ENCODE measurements around the gene SPC25. TPM values are rescaled to one million over a fixed set of nuclear protein-coding genes. Genes with fewer than 3 reads are reported as not detected.

The SPC25 gene
- polyA plus RNA-seq, 1 donor: 7.4 TPM

GRCh38 chr2:168926621-168927386 lies 36.6 kb upstream of the SPC25 start:
- WGBS (ENCODE audit: insufficient coverage, low lambda C conversion rate): 71% methylated on average over 2 of the region's 3 CpGs
- H3K9me3 ChIP-seq (ENCODE audit: control insufficient read depth, low read depth, low read length): no peaks in the 10 kb centered on the region
- no peak overlapping the region for H3K27ac ChIP-seq (ENCODE audit: low read length)
- H3K27me3 ChIP-seq (ENCODE audit: control insufficient read depth, insufficient read depth, low read length): no peaks in the 10 kb centered on the region
- no peaks in the 10 kb centered on the region for H3K36me3 ChIP-seq (ENCODE audit: control insufficient read depth, insufficient read depth, low read length)
- peaks cover 4% of the 10 kb centered on the region for H3K4me1 ChIP-seq (ENCODE audit: control insufficient read depth, insufficient read depth, low read length)
- H3K4me3 ChIP-seq (ENCODE audit: low read length): no peak overlapping the region
- DNase-seq: no peak

GRCh38 chr2:168920504-168921157 lies 30.4 kb upstream of the SPC25 start:
- Histone ChIP-seq H3K27ac (ENCODE audit: low read length) (no peak overlapping the region), H3K36me3 (ENCODE audit: control insufficient read depth, insufficient read depth, low read length) (no peaks in the 10 kb centered on the region), H3K27me3 (ENCODE audit: control insufficient read depth, insufficient read depth, low read length) (no peaks in the 10 kb centered on the region), H3K4me3 (ENCODE audit: low read length) (no peak overlapping the region), H3K4me1 (ENCODE audit: control insufficient read depth, insufficient read depth, low read length) (no peaks in the 10 kb centered on the region), H3K9me3 (ENCODE audit: control insufficient read depth, low read depth, low read length) (no peaks in the 10 kb centered on the region)
- WGBS (ENCODE audit: insufficient coverage, low lambda C conversion rate): 29% methylated on average over 4 of the region's 4 CpGs
- DNase-seq: peak; percentile 11 to 14

GRCh38 chr2:168916331-168916675 lies 26.1 kb upstream of the SPC25 start:
- H3K27ac ChIP-seq (ENCODE audit: low read length): no peak overlapping the region
- H3K4me1 ChIP-seq (ENCODE audit: control insufficient read depth, insufficient read depth, low read length): no peaks in the 10 kb centered on the region
- no peak overlapping the region for H3K4me3 ChIP-seq (ENCODE audit: low read length)
- DNase-seq: no peak
- peaks cover 15% of the 10 kb centered on the region for H3K27me3 ChIP-seq (ENCODE audit: control insufficient read depth, insufficient read depth, low read length)
- no peaks in the 10 kb centered on the region for H3K36me3 ChIP-seq (ENCODE audit: control insufficient read depth, insufficient read depth, low read length)
- H3K9me3 ChIP-seq (ENCODE audit: control insufficient read depth, low read depth, low read length): peaks cover 2% of the 10 kb centered on the region
- WGBS (ENCODE audit: insufficient coverage, low lambda C conversion rate): 100% methylated on average over 2 of the region's 4 CpGs

- Histone ChIP-seq H3K4me1 (ENCODE audit: control insufficient read depth, insufficient read depth, low read length) (no peaks in the 10 kb centered on the region), H3K27ac (ENCODE audit: low read length) (no peak overlapping the region), H3K4me3 (ENCODE audit: low read length) (no peak overlapping the region), H3K36me3 (ENCODE audit: control insufficient read depth, insufficient read depth, low read length) (no peaks in the 10 kb centered on the region), H3K9me3 (ENCODE audit: control insufficient read depth, low read depth, low read length) (peaks cover 2% of the 10 kb centered on the region), H3K27me3 (ENCODE audit: control insufficient read depth, insufficient read depth, low read length) (peaks cover 15% of the 10 kb centered on the region)
- WGBS (ENCODE audit: insufficient coverage, low lambda C conversion rate): no CpG with 5 or more reads among the region's 3 CpGs
- no peak for DNase-seq
Measured at GRCh38 chr2:168915441-168916330, 25.5 kb upstream of the SPC25 start.

- Histone ChIP-seq H3K4me3 (ENCODE audit: low read length) (no peak overlapping the region), H3K36me3 (ENCODE audit: control insufficient read depth, insufficient read depth, low read length) (no peaks in the 10 kb centered on the region), H3K27ac (ENCODE audit: low read length) (no peak overlapping the region), H3K4me1 (ENCODE audit: control insufficient read depth, insufficient read depth, low read length) (no peaks in the 10 kb centered on the region), H3K27me3 (ENCODE audit: control insufficient read depth, insufficient read depth, low read length) (peaks cover 15% of the 10 kb centered on the region), H3K9me3 (ENCODE audit: control insufficient read depth, low read depth, low read length) (peaks cover 2% of the 10 kb centered on the region)
- DNase-seq: no peak
- no CpG with 5 or more reads among the region's 4 CpGs for WGBS (ENCODE audit: insufficient coverage, low lambda C conversion rate)
Measured at GRCh38 chr2:168913495-168913894, 23.3 kb upstream of the SPC25 start.

- no peaks in the 10 kb centered on the region for H3K36me3 ChIP-seq (ENCODE audit: control insufficient read depth, insufficient read depth, low read length)
- H3K27me3 ChIP-seq (ENCODE audit: control insufficient read depth, insufficient read depth, low read length): peaks cover 15% of the 10 kb centered on the region
- no peak overlapping the region for H3K27ac ChIP-seq (ENCODE audit: low read length)
- no CpG with 5 or more reads among the region's 21 CpGs for WGBS (ENCODE audit: insufficient coverage, low lambda C conversion rate)
- no peaks in the 10 kb centered on the region for H3K4me1 ChIP-seq (ENCODE audit: control insufficient read depth, insufficient read depth, low read length)
- peaks cover 2% of the 10 kb centered on the region for H3K9me3 ChIP-seq (ENCODE audit: control insufficient read depth, low read depth, low read length)
- H3K4me3 ChIP-seq (ENCODE audit: low read length): peak overlapping the region; percentile 9
- peak in 1 of 2 donors; percentile 20 for DNase-seq
Measured at GRCh38 chr2:168912901-168913369, 22.7 kb upstream of the SPC25 start.

- no peaks in the 10 kb centered on the region for H3K4me1 ChIP-seq (ENCODE audit: control insufficient read depth, insufficient read depth, low read length)
- no peak for DNase-seq
- 76% methylated on average over 3 of the region's 6 CpGs for WGBS (ENCODE audit: insufficient coverage, low lambda C conversion rate)
- H3K27me3 ChIP-seq (ENCODE audit: control insufficient read depth, insufficient read depth, low read length): peaks cover 15% of the 10 kb centered on the region
- peaks cover 2% of the 10 kb centered on the region for H3K9me3 ChIP-seq (ENCODE audit: control insufficient read depth, low read depth, low read length)
- H3K36me3 ChIP-seq (ENCODE audit: control insufficient read depth, insufficient read depth, low read length): no peaks in the 10 kb centered on the region
- H3K27ac ChIP-seq (ENCODE audit: low read length): no peak overlapping the region
- no peak overlapping the region for H3K4me3 ChIP-seq (ENCODE audit: low read length)
Measured at GRCh38 chr2:168912466-168912865, 22.2 kb upstream of the SPC25 start.

- Histone ChIP-seq H3K36me3 (ENCODE audit: control insufficient read depth, insufficient read depth, low read length) (no peaks in the 10 kb centered on the region), H3K4me1 (ENCODE audit: control insufficient read depth, insufficient read depth, low read length) (no peaks in the 10 kb centered on the region), H3K27me3 (ENCODE audit: control insufficient read depth, insufficient read depth, low read length) (peaks cover 15% of the 10 kb centered on the region), H3K27ac (ENCODE audit: low read length) (no peak overlapping the region), H3K4me3 (ENCODE audit: low read length) (no peak overlapping the region), H3K9me3 (ENCODE audit: control insufficient read depth, low read depth, low read length) (no peaks in the 10 kb centered on the region)
- DNase-seq: no peak
- WGBS (ENCODE audit: insufficient coverage, low lambda C conversion rate): no CpG with 5 or more reads among the region's 5 CpGs
Measured at GRCh38 chr2:168910330-168910729, 20.1 kb upstream of the SPC25 start.

- no peak for DNase-seq
- peaks cover 12% of the 10 kb centered on the region for H3K27me3 ChIP-seq (ENCODE audit: control insufficient read depth, insufficient read depth, low read length)
- WGBS (ENCODE audit: insufficient coverage, low lambda C conversion rate): 80% methylated on average over 1 of the region's 8 CpGs
Measured at GRCh38 chr2:168907940-168908662, 17.9 kb upstream of the SPC25 start.

GRCh38 chr2:168904358-168904757 lies 14.1 kb upstream of the SPC25 start:
- Histone ChIP-seq H3K9me3 (ENCODE audit: control insufficient read depth, low read depth, low read length) (no peaks in the 10 kb centered on the region), H3K27me3 (ENCODE audit: control insufficient read depth, insufficient read depth, low read length) (no peaks in the 10 kb centered on the region), H3K27ac (ENCODE audit: low read length) (no peak overlapping the region), H3K4me1 (ENCODE audit: control insufficient read depth, insufficient read depth, low read length) (no peaks in the 10 kb centered on the region), H3K4me3 (ENCODE audit: low read length) (no peak overlapping the region), H3K36me3 (ENCODE audit: control insufficient read depth, insufficient read depth, low read length) (no peaks in the 10 kb centered on the region)
- WGBS (ENCODE audit: insufficient coverage, low lambda C conversion rate): 100% methylated on average over 1 of the region's 3 CpGs
- no peak for DNase-seq

More at GRCh38 chr2:168907940-168908662, 17.9 kb upstream of the SPC25 start:
- no peaks in the 10 kb centered on the region for H3K9me3 ChIP-seq (ENCODE audit: control insufficient read depth, low read depth, low read length)
- no peaks in the 10 kb centered on the region for H3K4me1 ChIP-seq (ENCODE audit: control insufficient read depth, insufficient read depth, low read length)
- no peaks in the 10 kb centered on the region for H3K36me3 ChIP-seq (ENCODE audit: control insufficient read depth, insufficient read depth, low read length)
- no peak overlapping the region for H3K4me3 ChIP-seq (ENCODE audit: low read length)
- no peak overlapping the region for H3K27ac ChIP-seq (ENCODE audit: low read length)
